ENCODE data around the gene PLPP7. TPM values are rescaled to one million over a fixed set of nuclear protein-coding genes. Genes with fewer than 3 reads are reported as not detected.
A peak's percentile ranks its signal among the peaks of the same experiment; 100 is the strongest.

PLPP7 gene
- total RNA-seq, 4 donors from 2014 or later, result 3.8 to 14.0 (median 6.5) TPM

DNA sequence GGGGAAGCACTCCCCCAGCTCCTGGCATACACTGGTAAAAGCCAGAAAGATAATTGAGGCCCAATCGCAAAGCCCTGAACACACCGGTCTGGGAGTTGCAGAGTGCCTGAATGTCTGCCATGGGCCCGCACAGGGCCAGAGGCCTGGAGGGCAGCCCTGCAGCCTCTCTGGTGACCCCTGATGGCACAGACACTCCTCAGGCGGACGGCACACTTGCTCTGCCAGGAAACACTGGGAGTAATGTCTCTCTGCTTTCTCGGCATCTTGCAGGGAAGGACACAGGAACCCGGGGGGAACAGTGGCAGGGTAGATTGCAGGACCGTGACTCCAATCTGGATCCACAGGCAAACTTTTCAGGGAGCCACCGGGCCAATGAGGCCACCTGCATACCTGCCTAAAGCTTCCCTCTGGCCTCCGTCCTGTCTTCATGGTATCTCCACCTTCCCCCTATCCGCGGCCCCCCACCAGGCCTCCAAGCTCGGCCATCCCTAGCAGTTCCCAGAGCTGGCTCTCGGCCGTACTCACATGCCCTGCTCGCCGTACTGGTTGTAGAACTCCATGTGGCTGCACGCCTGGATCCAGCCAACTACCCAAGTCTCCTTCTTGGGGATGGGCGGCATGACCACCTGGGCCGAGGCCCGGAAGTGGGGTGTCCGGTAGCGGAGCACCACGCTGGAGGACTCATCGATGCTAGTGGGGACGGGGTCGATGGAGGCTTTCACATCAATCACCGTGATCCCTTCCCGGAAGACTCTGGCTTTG is 14.0 kb upstream of the PLPP7 start:
- ATAC-seq (ENCODE audit: low FRiP score) (no peak), DNase-seq (ENCODE audit: low spot score) (no peak)
- TF ChIP-seq, protein P1, sequence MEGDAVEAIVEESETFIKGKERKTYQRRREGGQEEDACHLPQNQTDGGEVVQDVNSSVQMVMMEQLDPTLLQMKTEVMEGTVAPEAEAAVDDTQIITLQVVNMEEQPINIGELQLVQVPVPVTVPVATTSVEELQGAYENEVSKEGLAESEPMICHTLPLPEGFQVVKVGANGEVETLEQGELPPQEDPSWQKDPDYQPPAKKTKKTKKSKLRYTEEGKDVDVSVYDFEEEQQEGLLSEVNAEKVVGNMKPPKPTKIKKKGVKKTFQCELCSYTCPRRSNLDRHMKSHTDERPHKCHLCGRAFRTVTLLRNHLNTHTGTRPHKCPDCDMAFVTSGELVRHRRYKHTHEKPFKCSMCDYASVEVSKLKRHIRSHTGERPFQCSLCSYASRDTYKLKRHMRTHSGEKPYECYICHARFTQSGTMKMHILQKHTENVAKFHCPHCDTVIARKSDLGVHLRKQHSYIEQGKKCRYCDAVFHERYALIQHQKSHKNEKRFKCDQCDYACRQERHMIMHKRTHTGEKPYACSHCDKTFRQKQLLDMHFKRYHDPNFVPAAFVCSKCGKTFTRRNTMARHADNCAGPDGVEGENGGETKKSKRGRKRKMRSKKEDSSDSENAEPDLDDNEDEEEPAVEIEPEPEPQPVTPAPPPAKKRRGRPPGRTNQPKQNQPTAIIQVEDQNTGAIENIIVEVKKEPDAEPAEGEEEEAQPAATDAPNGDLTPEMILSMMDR (IDR thresholded peaks at IDR 0.05), result no peak

GRCh38 chr9:131276094-131276888 is 13.2 kb upstream of the PLPP7 start, which contains the start of gene FAM78A:
Gene FAM78A (minus strand): TSS chr9:131276510. CDS start chr9:131276179, 331 bp downstream.
- no peak for ATAC-seq (ENCODE audit: low FRiP score)
- TF ChIP-seq, protein P1 (IDR thresholded peaks at IDR 0.05), result no peak
- no peak for DNase-seq (ENCODE audit: low spot score)

- TF ChIP-seq, protein P1 (IDR thresholded peaks at IDR 0.05), result no peak
- DNase-seq (ENCODE audit: low spot score) (no peak), ATAC-seq (ENCODE audit: low FRiP score) (no peak)
Measured at GRCh38 chr9:131276891-131277286, 12.6 kb upstream of the PLPP7 start.

DNA sequence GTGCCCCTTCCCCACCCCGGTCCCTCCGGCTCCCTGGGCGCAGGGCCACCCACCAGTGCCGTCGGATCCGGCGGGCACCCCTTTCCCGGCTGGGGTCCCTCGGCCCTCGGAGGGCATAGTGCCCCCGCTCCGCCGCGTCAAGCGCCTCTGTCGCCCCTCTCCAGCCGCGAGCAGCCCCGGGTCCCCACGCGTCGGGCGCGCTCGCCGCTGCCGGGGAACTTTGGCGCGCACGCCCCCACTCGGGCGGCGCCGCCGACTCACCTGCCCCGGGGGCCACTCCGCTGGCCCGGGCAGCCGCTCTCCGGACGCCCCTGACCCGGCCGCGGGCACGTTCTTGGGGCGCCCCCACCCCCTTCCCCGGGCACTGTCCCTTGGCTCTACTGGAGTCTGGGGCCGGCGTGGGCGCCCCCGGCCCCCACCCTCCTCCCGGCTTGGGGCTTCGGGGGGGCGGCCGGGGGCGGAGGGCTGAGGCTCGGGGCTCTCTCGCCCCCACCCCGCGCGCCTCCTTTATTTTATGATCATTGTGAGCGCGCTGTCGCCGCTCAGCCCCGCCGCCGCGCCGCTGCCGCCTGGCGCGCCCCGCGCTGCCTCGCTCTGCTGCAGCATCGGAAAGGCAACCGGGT is 12.1 kb upstream of the PLPP7 start:
- TF ChIP-seq, protein P1 (IDR thresholded peaks at IDR 0.05), result no peak
- ATAC-seq (ENCODE audit: low FRiP score), result peak; percentile 7
- DNase-seq (ENCODE audit: low spot score), result no peak

- TF ChIP-seq, protein P1 (IDR thresholded peaks at IDR 0.05), result no peak
- DNase-seq (ENCODE audit: low spot score) (no peak), ATAC-seq (ENCODE audit: low FRiP score) (peak; percentile 82)
Measured at GRCh38 chr9:131277910-131278701, 11.4 kb upstream of the PLPP7 start.

DNA sequence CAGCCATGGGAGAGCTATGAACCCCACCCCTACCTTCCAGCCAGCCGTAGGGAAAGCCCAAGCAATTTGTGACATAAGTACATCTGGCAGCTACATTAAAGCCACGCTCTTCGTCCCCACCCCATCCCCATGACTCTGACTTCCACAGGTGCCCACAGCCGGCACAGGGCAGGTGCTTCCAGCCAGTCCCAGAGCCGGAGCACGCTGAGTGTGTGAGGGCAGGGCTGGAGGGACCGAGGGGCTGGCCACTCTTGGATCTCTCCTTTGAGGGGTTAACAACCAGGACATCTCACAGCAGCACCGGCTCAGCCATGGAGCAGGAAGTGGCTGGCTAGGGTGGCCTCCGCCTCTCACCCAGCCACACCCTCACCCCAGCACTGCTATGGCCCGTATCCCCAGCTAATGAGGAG is 10.8 kb upstream of the PLPP7 start:
- DNase-seq (ENCODE audit: low spot score), result no peak
- TF ChIP-seq, protein P1 (IDR thresholded peaks at IDR 0.05), result no peak
- ATAC-seq (ENCODE audit: low FRiP score), result no peak

All from omental fat pad (tissue), 4 donors.